Measurements from ENCODE around the gene DIPK1C. TPM values are rescaled to one million over a fixed set of nuclear protein-coding genes. Genes with fewer than 3 reads are reported as not detected.

DIPK1C gene
- total RNA-seq, 4 donors from 2014 or later, result 0.16 to 0.27 TPM; not detected in 2

- H3K36me3 ChIP-seq, result no peaks in the 10 kb centered on the region
- no peak overlapping the region for H3K27ac ChIP-seq
- H3K4me1 ChIP-seq, result no peaks in the 10 kb centered on the region
- no peak for DNase-seq
- no peaks in the 10 kb centered on the region for H3K27me3 ChIP-seq
- in situ Hi-C loops (cut with MboI; ENCODE audit: low pct_ligation_motif_present in 1 of 4, low pct_unique_long_range_greater_than_20kb in 1 of 4, low sequenced_read_pairs in 3 of 4) (no loop called here), intact Hi-C loops (cut with DNase I; ENCODE audit: low total_unique reads) (no loop called here)
- WGBS, 2 donors (ENCODE audit: low coverage in 1 of 2), result 92 to 93% methylated on average over 19 to 24 of the region's 24 CpGs
- TF ChIP-seq POLR2AphosphoS5 (IDR thresholded peaks at IDR 0.05) (no peak), CTCF (IDR thresholded peaks at IDR 0.05) (no peak), POLR2A (IDR thresholded peaks at IDR 0.05) (no peak), EP300 (IDR thresholded peaks at IDR 0.05; ENCODE audit: low read depth) (no peak)
- H3K9me3 ChIP-seq, result no peaks in the 10 kb centered on the region
- H3K4me3 ChIP-seq, result no peak overlapping the region
Measured at GRCh38 chr18:74427442-74428112, 29.5 kb downstream of the DIPK1C start.

- Histone ChIP-seq H3K4me1 (no peaks in the 10 kb centered on the region), H3K9me3 (no peaks in the 10 kb centered on the region), H3K27ac (no peak overlapping the region), H3K27me3 (no peaks in the 10 kb centered on the region), H3K36me3 (no peaks in the 10 kb centered on the region), H3K4me3 (no peak overlapping the region)
- WGBS, 2 donors (ENCODE audit: low coverage in 1 of 2), result 94% methylated on average over 11 of the region's 11 CpGs; no CpG with 5 or more reads in 1 of the 2 donors
- intact Hi-C loops (cut with DNase I; ENCODE audit: low total_unique reads) (no loop called here), in situ Hi-C loops (cut with MboI; ENCODE audit: low pct_ligation_motif_present in 1 of 4, low pct_unique_long_range_greater_than_20kb in 1 of 4, low sequenced_read_pairs in 3 of 4) (no loop called here)
- DNase-seq, result no peak
- TF ChIP-seq POLR2A (IDR thresholded peaks at IDR 0.05) (no peak), CTCF (IDR thresholded peaks at IDR 0.05) (no peak), EP300 (IDR thresholded peaks at IDR 0.05; ENCODE audit: low read depth) (no peak), POLR2AphosphoS5 (IDR thresholded peaks at IDR 0.05) (no peak)
Measured at GRCh38 chr18:74425876-74426275, 31.2 kb downstream of the DIPK1C start.

DNA sequence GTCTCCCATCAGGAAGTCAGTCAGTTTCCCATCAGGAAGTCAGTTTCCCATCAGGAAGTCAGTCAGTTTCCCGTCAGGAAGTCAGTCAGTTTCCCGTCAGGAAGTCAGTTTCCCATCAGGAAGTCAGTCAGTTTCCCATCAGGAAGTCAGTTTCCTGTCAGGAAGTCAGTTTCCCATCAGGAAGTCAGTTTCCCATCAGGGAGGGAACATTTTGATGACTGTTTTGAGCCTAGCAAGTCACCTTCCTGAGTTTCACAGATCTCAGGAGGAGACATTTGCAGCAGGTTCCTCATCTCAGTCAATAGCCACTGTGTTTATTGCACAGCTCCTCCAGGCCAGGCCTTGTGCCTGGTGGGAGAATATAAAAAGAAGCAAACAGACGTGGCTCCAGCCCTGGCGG, 31.9 kb downstream of the DIPK1C start:
- Histone ChIP-seq H3K27ac (no peak overlapping the region), H3K27me3 (no peaks in the 10 kb centered on the region), H3K4me1 (no peaks in the 10 kb centered on the region), H3K9me3 (no peaks in the 10 kb centered on the region), H3K36me3 (no peaks in the 10 kb centered on the region), H3K4me3 (no peak overlapping the region)
- WGBS, 2 donors (ENCODE audit: low coverage in 1 of 2), result 86 to 100% methylated on average over 1 to 4 of the region's 4 CpGs
- DNase-seq, result no peak
- intact Hi-C loops (cut with DNase I; ENCODE audit: low total_unique reads) (no loop called here), in situ Hi-C loops (cut with MboI; ENCODE audit: low pct_ligation_motif_present in 1 of 4, low pct_unique_long_range_greater_than_20kb in 1 of 4, low sequenced_read_pairs in 3 of 4) (no loop called here)
- TF ChIP-seq EP300 (IDR thresholded peaks at IDR 0.05; ENCODE audit: low read depth) (no peak), POLR2AphosphoS5 (IDR thresholded peaks at IDR 0.05) (no peak), CTCF (IDR thresholded peaks at IDR 0.05) (no peak), POLR2A (IDR thresholded peaks at IDR 0.05) (no peak)

GRCh38 chr18:74422541-74422940, 34.6 kb downstream of the DIPK1C start:
- no peaks in the 10 kb centered on the region for H3K27me3 ChIP-seq
- in situ Hi-C loops (cut with MboI; ENCODE audit: low pct_ligation_motif_present in 1 of 4, low pct_unique_long_range_greater_than_20kb in 1 of 4, low sequenced_read_pairs in 3 of 4), result no loop called here

More at GRCh38 chr18:74422541-74422940, 34.6 kb downstream of the DIPK1C start:
- DNase-seq, result no peak
- Histone ChIP-seq H3K9me3 (no peaks in the 10 kb centered on the region), H3K27ac (no peak overlapping the region), H3K4me1 (no peaks in the 10 kb centered on the region), H3K4me3 (no peak overlapping the region), H3K36me3 (no peaks in the 10 kb centered on the region)
- 63 to 70% methylated on average over 1 to 3 of the region's 3 CpGs for WGBS, 2 donors (ENCODE audit: low coverage in 1 of 2)
- intact Hi-C loops (cut with DNase I; ENCODE audit: low total_unique reads), result no loop called here
- TF ChIP-seq CTCF (IDR thresholded peaks at IDR 0.05) (no peak), POLR2AphosphoS5 (IDR thresholded peaks at IDR 0.05) (no peak), POLR2A (IDR thresholded peaks at IDR 0.05) (no peak), EP300 (IDR thresholded peaks at IDR 0.05; ENCODE audit: low read depth) (no peak)

Data from transverse colon (tissue), 4 donors.